SH-SY5Y (cell line): ENCODE measurements around the gene DLG2.

ENCODE experiments used
- GATA2 ChIP-seq: IDR thresholded peaks from 2 replicates; pipeline ENCODE4 v1.6.1; 2011; ENCODE audit warnings: mild to moderate bottlenecking, low read depth, low read length
- GATA3 ChIP-seq: IDR thresholded peaks from 2 replicates; pipeline ENCODE4 v1.6.1; 2011; ENCODE audit warnings: low read depth, mild to moderate bottlenecking, low read length, moderate library complexity

The DLG2 gene

GRCh38 chr11:85627332-85627997 is at the start of gene DLG2:
DLG2 (minus strand) TSS chr11:85627344.
- TF ChIP-seq GATA2, result no peak
- TF ChIP-seq GATA3, result no peak

GRCh38 chr11:85673393-85673792 is 46.2 kb upstream of the DLG2 start:
- TF ChIP-seq GATA2 (no peak), GATA3 (no peak)

DNA sequence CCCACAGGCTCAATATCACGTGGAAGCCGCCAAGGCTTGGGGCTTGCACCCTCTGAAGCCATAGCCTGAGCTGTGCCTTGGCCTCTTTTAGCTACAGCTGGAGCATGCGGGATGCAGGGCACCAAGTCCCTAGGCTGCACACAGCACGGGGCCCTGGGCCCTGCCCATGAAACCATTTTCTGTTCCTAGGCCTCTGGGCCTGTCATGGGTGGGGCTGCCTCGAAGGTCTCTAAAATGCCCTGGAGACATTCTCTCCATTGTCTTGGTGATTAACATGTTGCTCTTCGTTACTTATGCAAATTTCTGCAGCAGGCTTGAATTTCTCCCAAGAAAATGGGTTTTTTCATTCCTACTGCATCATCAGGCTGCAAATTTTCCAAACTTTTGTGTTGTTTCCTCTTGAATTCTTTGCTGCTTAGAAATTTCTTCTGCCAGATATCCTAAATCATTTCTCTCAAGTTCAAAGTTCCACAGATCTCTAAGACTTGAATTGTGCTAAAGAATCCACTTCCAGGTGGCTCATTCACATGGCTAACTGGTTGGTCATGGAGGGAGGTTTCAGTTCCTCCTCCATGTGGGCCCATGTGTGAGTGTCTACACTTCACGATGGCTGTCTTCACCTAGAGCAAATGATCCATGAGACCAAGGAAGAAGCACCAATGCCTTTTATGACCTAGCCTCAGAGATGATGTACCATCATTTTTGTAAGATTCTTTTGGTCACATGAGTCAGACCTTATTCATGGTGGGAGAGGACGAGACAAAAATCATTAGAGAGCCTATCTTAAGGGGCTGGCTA is 45.2 kb upstream of the DLG2 start:
- TF ChIP-seq GATA3 (no peak), GATA2 (no peak)

DNA sequence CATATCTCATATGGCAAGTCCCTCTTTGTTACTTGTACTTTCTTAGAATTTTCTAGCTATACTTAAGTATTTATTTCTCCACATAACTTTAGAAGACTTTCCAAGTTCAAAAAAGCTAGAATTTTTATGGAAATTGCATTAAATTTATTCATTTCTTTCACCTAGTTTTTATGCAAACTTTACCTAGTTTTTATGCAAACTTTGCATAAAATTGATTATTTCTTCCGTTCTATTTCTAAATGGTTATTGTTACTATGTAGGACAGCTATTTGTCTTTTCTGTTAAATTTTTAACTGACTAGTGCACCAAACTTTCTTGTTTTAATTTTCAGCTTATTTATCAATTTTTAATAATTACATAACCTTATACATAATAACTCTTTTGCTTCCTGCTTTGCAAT is 41.0 kb upstream of the DLG2 start:
- no peak for TF ChIP-seq GATA3
- no peak for TF ChIP-seq GATA2

DNA sequence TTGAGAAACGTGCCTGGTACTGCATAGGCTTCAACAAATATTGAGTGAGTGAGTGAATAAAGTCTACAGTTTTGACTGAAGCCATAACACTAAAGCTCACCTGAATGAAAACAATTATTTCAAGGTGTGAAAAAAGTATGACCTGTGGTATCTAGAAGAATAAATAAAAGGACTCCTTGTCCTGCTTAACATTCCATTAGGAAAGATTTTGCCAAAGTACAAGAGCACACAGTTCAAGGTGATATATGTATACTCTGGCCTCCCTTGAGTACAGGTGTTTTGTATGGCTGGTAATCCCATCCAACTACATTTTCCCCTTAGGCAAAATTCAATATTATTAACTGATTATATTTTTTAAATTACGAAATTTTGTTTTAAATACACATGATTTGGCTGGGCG is 39.5 kb upstream of the DLG2 start:
- TF ChIP-seq GATA3, result no peak
- no peak for TF ChIP-seq GATA2

DNA sequence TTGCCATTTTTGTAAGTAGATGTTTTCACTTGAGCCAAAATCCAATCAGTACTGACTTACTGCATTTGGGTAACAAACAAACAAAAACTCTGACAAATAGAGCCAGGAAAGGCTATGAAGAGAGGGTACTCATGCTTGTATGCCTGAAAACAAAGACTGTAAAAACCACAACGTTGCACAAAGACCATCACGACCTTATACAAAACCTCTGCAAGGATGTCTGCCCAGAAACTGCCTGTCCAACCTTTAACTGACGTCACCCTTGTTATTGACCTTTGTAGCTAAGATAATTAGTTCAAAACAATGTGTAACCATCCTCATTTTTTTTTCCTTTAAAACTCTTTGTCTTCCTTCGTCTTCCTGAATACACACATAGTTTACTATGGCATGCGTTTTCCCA is 38.6 kb upstream of the DLG2 start:
- TF ChIP-seq GATA2 (no peak), GATA3 (no peak)

GRCh38 chr11:85664615-85665481 is 37.7 kb upstream of the DLG2 start, which contains the start of gene CREBZF:
CREBZF (minus strand) TSS chr11:85665129; CDS start chr11:85664875, 254 bp downstream.
- TF ChIP-seq GATA2, result no peak
- TF ChIP-seq GATA3, result no peak

- TF ChIP-seq GATA2 (no peak), GATA3 (no peak)
Observed at GRCh38 chr11:85663753-85664614, 36.8 kb upstream of the DLG2 start.

DNA sequence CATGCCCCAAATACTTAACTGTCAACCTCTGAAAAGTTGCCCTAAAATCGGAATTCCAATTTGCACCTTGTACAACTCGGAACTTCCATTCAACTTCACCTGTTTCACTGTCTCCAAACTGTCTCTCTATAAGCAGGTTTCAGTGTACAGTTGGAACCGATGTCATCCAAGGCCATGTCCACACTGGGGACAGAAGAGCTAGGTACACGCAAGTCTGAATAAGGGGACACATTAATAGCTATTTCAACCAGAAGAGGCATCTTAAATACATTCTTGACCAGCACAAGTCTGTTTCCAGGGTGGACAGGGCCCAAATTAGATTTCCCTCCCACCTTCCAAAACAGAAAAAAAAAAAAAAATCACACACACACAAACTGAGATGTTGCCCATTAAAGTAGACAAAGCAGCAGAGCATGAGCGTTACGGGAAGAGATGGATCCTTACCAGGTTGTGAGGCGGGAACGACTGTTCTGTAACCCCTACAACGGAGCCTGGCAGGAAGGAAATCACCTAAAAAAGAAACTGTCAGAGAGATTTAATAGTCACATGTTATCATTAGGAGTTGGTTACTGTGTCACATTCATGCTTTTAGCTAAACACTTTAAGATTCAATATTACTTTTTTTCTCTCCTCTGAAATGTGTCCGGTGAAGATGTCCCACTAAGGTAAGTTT is 36.1 kb upstream of the DLG2 start:
- TF ChIP-seq GATA3 (no peak), GATA2 (no peak)

DNA sequence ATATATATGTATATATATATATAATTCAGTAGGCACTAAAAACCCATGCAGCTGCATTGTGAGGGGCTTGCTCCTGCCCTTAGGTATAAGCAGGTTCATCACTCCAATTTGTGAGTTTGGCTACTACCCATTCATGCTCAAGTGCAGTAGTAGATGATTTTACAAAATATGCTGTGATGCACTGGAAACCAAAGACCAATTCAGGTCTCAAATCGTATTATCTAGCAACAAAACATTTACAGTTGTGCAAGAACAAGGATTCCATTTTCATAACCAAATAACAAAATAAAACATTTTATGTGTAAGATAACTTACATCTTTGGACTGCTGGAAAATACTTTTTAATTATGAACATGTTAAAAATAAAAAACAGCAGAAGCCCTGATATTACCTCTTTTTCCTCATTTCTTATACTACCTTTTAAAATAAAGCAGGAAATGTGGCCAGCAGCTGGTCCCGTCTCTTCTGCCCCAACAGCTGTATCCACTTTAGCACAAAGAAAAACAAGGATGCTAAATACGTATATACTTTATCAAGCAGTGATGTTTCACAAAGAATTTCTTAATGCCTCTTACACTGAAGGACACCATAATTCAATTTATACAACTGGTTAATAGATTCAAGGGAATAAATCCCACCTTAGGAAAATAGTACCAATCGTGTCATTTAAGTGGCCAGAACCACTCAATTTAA is 35.0 kb upstream of the DLG2 start:
- TF ChIP-seq GATA3 (no peak), GATA2 (no peak)

GRCh38 chr11:85658180-85658579 is 31.0 kb upstream of the DLG2 start:
- TF ChIP-seq GATA3, result no peak

DNA sequence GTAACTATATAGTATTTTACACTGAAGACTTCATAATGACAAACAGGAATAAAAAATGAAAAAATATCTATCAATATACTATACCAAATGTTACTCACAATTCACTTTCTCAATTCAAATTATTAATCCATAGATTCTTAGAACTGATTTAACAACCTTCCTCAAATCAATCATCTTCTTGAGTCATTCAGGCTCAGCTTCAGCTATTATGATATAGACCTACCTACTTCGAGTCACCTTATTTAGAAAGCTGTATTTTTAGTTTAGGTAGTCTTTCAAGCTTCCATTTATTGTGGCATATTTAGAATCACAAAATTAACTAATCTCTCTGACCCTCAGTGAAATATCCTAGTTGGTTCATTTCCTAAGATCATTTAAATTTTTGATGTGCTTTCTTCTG is 29.6 kb upstream of the DLG2 start:
- TF ChIP-seq GATA2 (no peak), GATA3 (no peak)
